Uterus (tissue), 2 donors: ENCODE data around the gene RANBP3.

Source experiments
- POLR2A ChIP-seq, 2 donors: fragments of 450-650 bp; IDR thresholded peaks; one replicate each; pipeline ENCODE4 v1.6.1; 2016; ENCODE audit warnings: antibody characterized with exemption in 2 of 2, mild to moderate bottlenecking in 1 of 2, moderate library complexity in 1 of 2
- TF ChIP-seq, protein P1 (sequence below), 4 experiments: fragments of 200-600 bp in 2 of 4; fragments of 450-650 bp in 2 of 4; sonication (generic) in 2 of 4; IDR thresholded peaks; one replicate each; pipeline ENCODE4 v1.5.1; 2016 to 2019; ENCODE audit warnings: antibody characterized with exemption in 4 of 4, mild to moderate bottlenecking in 2 of 4, moderate library complexity in 1 of 4

DNA sequence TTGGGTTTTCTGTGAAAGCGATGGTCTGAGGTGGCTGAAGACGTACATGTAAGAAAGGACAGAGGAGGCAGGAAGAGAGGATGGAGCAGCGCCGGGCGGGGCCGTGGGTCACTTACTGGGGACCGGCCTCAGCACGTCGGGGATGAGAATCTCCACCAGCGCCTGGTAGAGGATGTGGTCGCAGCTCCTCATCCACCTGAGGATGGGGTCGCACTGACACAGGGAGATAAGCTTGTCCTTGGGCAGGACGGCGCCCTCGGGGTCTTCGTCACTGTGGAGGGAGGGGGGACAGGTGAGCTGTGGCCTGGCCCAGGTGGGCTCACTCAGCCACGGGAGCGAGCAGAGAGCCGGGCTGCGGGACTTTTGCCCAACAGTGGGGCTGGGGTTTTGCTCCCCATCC is 29.0 kb upstream of the RANBP3 start:
- TF ChIP-seq, protein P1, sequence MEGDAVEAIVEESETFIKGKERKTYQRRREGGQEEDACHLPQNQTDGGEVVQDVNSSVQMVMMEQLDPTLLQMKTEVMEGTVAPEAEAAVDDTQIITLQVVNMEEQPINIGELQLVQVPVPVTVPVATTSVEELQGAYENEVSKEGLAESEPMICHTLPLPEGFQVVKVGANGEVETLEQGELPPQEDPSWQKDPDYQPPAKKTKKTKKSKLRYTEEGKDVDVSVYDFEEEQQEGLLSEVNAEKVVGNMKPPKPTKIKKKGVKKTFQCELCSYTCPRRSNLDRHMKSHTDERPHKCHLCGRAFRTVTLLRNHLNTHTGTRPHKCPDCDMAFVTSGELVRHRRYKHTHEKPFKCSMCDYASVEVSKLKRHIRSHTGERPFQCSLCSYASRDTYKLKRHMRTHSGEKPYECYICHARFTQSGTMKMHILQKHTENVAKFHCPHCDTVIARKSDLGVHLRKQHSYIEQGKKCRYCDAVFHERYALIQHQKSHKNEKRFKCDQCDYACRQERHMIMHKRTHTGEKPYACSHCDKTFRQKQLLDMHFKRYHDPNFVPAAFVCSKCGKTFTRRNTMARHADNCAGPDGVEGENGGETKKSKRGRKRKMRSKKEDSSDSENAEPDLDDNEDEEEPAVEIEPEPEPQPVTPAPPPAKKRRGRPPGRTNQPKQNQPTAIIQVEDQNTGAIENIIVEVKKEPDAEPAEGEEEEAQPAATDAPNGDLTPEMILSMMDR (IDR thresholded peaks at IDR 0.05), result no peak
- TF ChIP-seq POLR2A (IDR thresholded peaks at IDR 0.05), result no peak
